Vagina (tissue), 2 donors: Measurements from ENCODE around the gene SCN9A. TPM values are rescaled to one million over a fixed set of nuclear protein-coding genes. Genes with fewer than 3 reads are reported as not detected.

Experiments
- DNase-seq, 2 donors: peaks; one replicate each; pipeline ENCODE4 v3.0.0-alpha.2; 2017; ENCODE audit errors: extremely low spot score in 2 of 2
- H3K27ac ChIP-seq: fragments of 200-600 bp; sonication (generic); one replicate; pipeline ENCODE4 v1.5.1; 2019
- H3K27me3 ChIP-seq: fragments of 200-600 bp; sonication (generic); one replicate; pipeline ENCODE4 v1.5.1; 2019
- H3K36me3 ChIP-seq, 2 donors: fragments of 200-600 bp; sonication (generic); one replicate each; pipeline ENCODE4 v1.5.1; 2017 to 2019
- H3K4me1 ChIP-seq: fragments of 200-600 bp; sonication (generic); one replicate; pipeline ENCODE4 v1.5.1; 2019
- H3K4me3 ChIP-seq, 2 donors: fragments of 200-600 bp; sonication (generic); 1 replicate in 1 of 2; 2 replicates in 1 of 2; pipeline ENCODE4 v1.5.1; 2016 to 2019
- H3K9me3 ChIP-seq: fragments of 200-600 bp; sonication (generic); one replicate; pipeline ENCODE4 v1.5.1; 2019
- CTCF ChIP-seq, 3 experiments: fragments of 450-650 bp in 2 of 3; fragments of 200-600 bp in 1 of 3; sonication (generic) in 1 of 3; IDR thresholded peaks; one replicate each; pipeline ENCODE4 v1.5.1; 2017 to 2019; ENCODE audit warnings: antibody characterized with exemption in 3 of 3, mild to moderate bottlenecking in 2 of 3, moderate library complexity in 2 of 3
- POLR2A ChIP-seq, 2 donors: fragments of 450-650 bp; IDR thresholded peaks; one replicate each; pipeline ENCODE4 v1.6.1; 2017; ENCODE audit warnings: antibody characterized with exemption in 2 of 2, mild to moderate bottlenecking in 2 of 2, moderate library complexity in 2 of 2
- POLR2AphosphoS5 ChIP-seq, 2 donors: sonication (generic); formaldehyde crosslinking; IDR thresholded peaks; one replicate each; pipeline ENCODE4 v1.9.0; 2017; ENCODE audit warnings: antibody characterized with exemption in 2 of 2, mild to moderate bottlenecking in 2 of 2, low read depth in 1 of 2; ENCODE audit not compliant: insufficient read depth in 1 of 2
- intact Hi-C: fragments of 100-400 bp; cut with DNase I; formaldehyde crosslinking; loops from one replicate; pipeline ENCODE4 v1.15.1; 2023
- total RNA-seq: library from RNA; depleted of rRNA; stranded (reverse); fragments of >200 nt; gene quantifications from one replicate; pipeline ENCODE4 v1.2.3, GENCODE V29; 2016

SCN9A gene
- total RNA-seq, 1 donor from 2014 or later, result 4.9 TPM

- no peaks in the 10 kb centered on the region for H3K9me3 ChIP-seq
- no peak overlapping the region for H3K27ac ChIP-seq
- H3K36me3 ChIP-seq, result no peaks in the 10 kb centered on the region
- intact Hi-C loops, result no loop called here
- DNase-seq, result no peak
- H3K4me1 ChIP-seq, result no peaks in the 10 kb centered on the region
- H3K4me3 ChIP-seq, result no peak overlapping the region
- H3K27me3 ChIP-seq, result no peaks in the 10 kb centered on the region
- TF ChIP-seq CTCF (IDR thresholded peaks at IDR 0.05) (no peak), POLR2A (IDR thresholded peaks at IDR 0.05) (no peak), POLR2AphosphoS5 (IDR thresholded peaks at IDR 0.05; ENCODE audit: insufficient read depth in 1 of 2, low read depth in 1 of 2) (no peak)
Observed at GRCh38 chr2:166197446-166197845, 178.3 kb downstream of the SCN9A start.

GRCh38 chr2:166193407-166193806, 182.3 kb downstream of the SCN9A start:
- no peaks in the 10 kb centered on the region for H3K4me1 ChIP-seq
- H3K27me3 ChIP-seq, result no peaks in the 10 kb centered on the region
- no peak for DNase-seq
- intact Hi-C loops, result no loop called here
- H3K36me3 ChIP-seq, result no peaks in the 10 kb centered on the region
- no peak for TF ChIP-seq POLR2A (IDR thresholded peaks at IDR 0.05)
- TF ChIP-seq POLR2AphosphoS5 (IDR thresholded peaks at IDR 0.05; ENCODE audit: insufficient read depth in 1 of 2, low read depth in 1 of 2), result no peak
- TF ChIP-seq CTCF (IDR thresholded peaks at IDR 0.05), result no peak
- no peak overlapping the region for H3K4me3 ChIP-seq
- H3K27ac ChIP-seq, result no peak overlapping the region
- H3K9me3 ChIP-seq, result no peaks in the 10 kb centered on the region

GRCh38 chr2:166188084-166188483, 187.7 kb downstream of the SCN9A start:
- DNase-seq, result no peak
- intact Hi-C loops, result no loop called here
- Histone ChIP-seq H3K4me3 (no peak overlapping the region), H3K36me3 (no peaks in the 10 kb centered on the region), H3K4me1 (no peaks in the 10 kb centered on the region), H3K27me3 (no peaks in the 10 kb centered on the region), H3K9me3 (no peaks in the 10 kb centered on the region), H3K27ac (no peak overlapping the region)
- TF ChIP-seq POLR2A (IDR thresholded peaks at IDR 0.05) (no peak), POLR2AphosphoS5 (IDR thresholded peaks at IDR 0.05; ENCODE audit: insufficient read depth in 1 of 2, low read depth in 1 of 2) (no peak), CTCF (IDR thresholded peaks at IDR 0.05) (no peak)

GRCh38 chr2:166184789-166185188, 191.0 kb downstream of the SCN9A start:
- Histone ChIP-seq H3K4me1 (no peaks in the 10 kb centered on the region), H3K36me3 (no peaks in the 10 kb centered on the region), H3K9me3 (no peaks in the 10 kb centered on the region), H3K4me3 (no peak overlapping the region), H3K27me3 (no peaks in the 10 kb centered on the region), H3K27ac (no peak overlapping the region)
- TF ChIP-seq CTCF (IDR thresholded peaks at IDR 0.05) (no peak), POLR2AphosphoS5 (IDR thresholded peaks at IDR 0.05; ENCODE audit: insufficient read depth in 1 of 2, low read depth in 1 of 2) (no peak), POLR2A (IDR thresholded peaks at IDR 0.05) (no peak)
- no peak for DNase-seq
- intact Hi-C loops, result no loop called here

GRCh38 chr2:166181813-166182154, 194.0 kb downstream of the SCN9A start:
- Histone ChIP-seq H3K4me1 (no peaks in the 10 kb centered on the region), H3K4me3 (no peak overlapping the region), H3K27ac (no peak overlapping the region), H3K9me3 (no peaks in the 10 kb centered on the region), H3K27me3 (no peaks in the 10 kb centered on the region), H3K36me3 (no peaks in the 10 kb centered on the region)
- no peak for DNase-seq
- no peak for TF ChIP-seq POLR2A (IDR thresholded peaks at IDR 0.05)
- intact Hi-C loops, result no loop called here
